Fibroblast of skin of abdomen (primary cell): ENCODE measurements around the gene SEMA4B. TPM values are rescaled to one million over a fixed set of nuclear protein-coding genes. Genes with fewer than 3 reads are reported as not detected.
"Not testable (repeated sequence)": the region's sequence is repeated elsewhere in the genome, so short reads cannot be mapped to it uniquely, and the experiment has no call there.

Experiments
- DNase-seq: peaks from one replicate; pipeline ENCODE4 v3.0.0-alpha.2; 2013
- polyA plus RNA-seq, 2 experiments: library from polyadenylated mRNA; unstranded; fragments of 120-200 nt; gene quantifications; one replicate each; pipeline ENCODE4 v1.2.1, GENCODE V29; 2013; ENCODE audit not compliant: insufficient read length in 2 of 2

The SEMA4B gene
- polyA plus RNA-seq (2013, experiment 1 of 2; ENCODE audit: insufficient read length), result 12.8 TPM
- polyA plus RNA-seq (2013, experiment 2 of 2; ENCODE audit: insufficient read length), result 15.0 TPM

DNA sequence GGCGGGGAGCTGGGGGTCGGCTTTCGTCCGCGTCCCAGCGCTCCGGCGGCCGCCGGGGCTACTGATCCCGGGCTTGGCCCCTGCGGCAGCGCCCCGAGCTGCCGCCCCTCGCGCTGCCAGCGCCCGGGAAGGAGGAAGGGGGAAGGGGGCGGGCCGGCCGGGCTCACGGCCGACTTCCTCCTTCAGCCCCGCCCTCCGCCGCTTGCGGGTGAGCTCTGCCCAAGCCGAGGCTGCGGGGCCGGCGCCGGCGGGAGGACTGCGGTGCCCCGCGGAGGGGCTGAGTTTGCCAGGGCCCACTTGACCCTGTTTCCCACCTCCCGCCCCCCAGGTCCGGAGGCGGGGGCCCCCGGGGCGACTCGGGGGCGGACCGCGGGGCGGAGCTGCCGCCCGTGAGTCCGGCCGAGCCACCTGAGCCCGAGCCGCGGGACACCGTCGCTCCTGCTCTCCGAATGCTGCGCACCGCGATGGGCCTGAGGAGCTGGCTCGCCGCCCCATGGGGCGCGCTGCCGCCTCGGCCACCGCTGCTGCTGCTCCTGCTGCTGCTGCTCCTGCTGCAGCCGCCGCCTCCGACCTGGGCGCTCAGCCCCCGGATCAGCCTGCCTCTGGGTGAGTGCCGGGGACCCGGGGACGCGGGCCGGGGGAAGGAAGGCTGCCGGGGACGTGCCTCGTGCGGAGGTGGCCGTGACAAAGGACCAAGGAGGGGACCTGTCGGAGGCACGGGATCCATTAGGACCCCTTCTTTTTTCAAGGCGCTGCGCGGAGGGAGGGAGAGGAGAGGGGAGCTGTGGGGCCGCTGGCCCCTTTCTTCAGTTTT lies at the start of gene SEMA4B:
Gene SEMA4B (plus strand): TSS at position 201 of the 814 bp plus-strand sequence. CDS start 249 bp downstream, at position 450.
- peak; percentile 57 for DNase-seq

GRCh38 chr15:90151989-90152645 lies 49.0 kb upstream of the SEMA4B start:
- no peak for DNase-seq

DNA sequence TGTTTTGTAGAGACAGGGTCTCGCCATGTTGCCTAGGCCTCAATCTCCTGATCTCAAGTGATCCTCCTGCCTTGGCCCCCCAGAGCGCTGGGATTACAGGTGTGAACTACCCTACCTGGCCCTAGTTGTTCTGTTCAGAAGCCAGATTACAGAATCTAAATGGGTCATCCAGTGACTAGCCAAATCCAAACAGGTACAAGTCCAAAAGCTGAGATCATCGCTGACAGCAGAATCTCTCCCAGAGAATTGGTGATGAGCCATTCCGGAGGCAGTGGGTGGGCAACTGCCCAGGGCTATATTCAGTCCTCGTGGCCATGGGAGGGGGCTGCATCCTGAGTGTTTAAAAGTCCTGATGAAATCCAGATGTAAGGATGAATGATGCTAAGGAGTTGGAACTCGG lies 47.5 kb upstream of the SEMA4B start:
- DNase-seq, result peak; percentile 12

- no peak for DNase-seq
Observed at GRCh38 chr15:90154246-90154645, 46.9 kb upstream of the SEMA4B start.

DNA sequence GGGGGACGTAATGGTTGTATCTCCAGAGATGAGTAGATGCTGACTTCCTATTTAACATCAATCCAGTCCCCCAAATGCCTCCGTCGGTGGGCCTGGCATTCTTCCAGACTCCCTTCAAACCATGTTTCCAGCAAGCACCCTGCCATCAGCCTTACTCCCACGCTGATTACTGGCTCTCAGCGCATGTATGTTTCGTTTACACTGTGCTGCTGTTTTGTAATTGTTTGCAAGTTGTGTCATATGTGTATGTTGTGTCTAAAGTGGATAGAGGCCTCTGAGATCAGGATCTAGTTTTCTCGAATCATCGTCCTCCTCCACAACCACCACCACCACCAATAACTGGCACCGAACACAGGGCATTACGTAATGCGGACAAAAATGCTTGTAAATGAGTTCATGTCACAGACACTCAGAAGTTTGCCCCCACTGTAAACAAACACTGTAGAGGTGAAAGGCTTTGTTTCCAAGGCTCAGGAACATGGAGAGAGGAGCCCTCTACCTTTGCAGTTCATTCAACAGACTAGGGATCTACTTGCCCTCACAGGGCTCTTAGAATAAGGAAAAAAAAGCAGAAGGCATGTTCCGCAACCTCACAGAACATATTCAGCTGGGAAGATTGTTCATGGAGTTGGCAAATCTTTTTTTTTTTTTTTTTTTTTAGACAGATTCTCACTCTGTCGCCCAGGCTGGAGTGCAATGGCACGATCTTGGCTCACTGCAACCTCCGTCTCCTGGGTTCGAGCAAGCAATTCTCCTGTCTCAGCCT lies 46.1 kb upstream of the SEMA4B start:
- DNase-seq, result peak; percentile 39

DNA sequence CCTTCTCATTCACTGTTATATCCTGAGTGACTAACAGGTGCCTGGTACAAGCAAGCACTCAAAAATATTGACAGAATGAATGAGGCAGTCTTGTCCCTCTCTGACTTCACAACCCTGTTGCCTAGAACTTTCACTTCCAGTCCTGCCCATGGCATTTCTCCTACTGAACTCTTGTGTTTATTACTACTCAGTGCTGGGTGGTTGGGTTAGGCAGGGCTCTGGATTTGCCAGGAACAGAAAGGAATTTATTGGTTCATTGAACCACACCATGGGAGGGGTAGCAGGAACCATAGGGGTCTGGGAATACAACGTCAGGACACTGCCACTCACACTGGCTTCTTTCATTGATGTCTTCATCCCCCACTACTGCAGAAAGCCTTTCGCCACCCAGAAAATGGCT lies 41.9 kb upstream of the SEMA4B start:
- no peak for DNase-seq

- no peak for DNase-seq
Observed at GRCh38 chr15:90160781-90161727, 40.1 kb upstream of the SEMA4B start.

DNA sequence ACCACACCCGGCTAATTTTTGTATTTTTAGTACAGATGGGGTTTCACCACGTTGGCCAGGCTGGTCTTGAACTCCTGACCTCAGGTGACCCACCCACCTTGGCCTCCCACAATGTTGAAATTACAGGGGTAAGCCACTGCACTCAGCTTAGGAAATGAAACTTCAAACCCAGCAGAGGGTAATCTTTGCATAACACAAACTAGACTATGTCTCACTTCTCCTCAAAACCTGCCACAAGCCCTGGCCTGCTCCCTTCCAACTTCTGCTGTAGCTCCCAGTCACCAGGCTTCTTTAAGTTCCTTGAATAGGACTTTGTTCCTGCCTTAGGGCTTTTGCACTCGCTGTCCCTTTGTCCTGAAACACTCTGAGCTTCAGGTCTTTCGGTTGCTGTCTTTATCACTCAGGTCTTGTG lies 39.2 kb upstream of the SEMA4B start:
- no peak for DNase-seq

GRCh38 chr15:90162956-90163355 lies 38.2 kb upstream of the SEMA4B start:
- no peak for DNase-seq

GRCh38 chr15:90164239-90164638 lies 36.9 kb upstream of the SEMA4B start:
- DNase-seq, result not testable (repeated sequence)

DNA sequence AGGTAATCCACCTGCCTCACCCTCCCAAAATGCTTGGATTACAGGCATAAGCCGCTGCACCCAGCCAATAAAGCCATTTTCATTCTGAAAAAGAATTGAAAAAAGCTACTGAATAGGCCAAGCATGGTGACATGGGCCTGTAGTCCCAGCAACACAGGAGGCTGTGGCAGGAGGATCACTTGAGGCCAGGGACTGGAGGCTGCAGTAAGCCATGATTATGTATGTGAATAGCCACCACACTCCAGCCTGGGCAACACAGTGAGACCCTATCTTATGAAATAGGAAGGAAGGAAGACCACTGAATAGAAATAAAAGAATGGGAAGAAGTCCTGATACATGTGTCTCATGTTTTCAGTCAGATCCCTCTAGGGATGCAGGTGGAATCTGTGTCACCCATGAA lies 36.0 kb upstream of the SEMA4B start:
- DNase-seq, result no peak

GRCh38 chr15:90165659-90166489 lies 35.3 kb upstream of the SEMA4B start:
- peak; percentile 99 for DNase-seq

DNA sequence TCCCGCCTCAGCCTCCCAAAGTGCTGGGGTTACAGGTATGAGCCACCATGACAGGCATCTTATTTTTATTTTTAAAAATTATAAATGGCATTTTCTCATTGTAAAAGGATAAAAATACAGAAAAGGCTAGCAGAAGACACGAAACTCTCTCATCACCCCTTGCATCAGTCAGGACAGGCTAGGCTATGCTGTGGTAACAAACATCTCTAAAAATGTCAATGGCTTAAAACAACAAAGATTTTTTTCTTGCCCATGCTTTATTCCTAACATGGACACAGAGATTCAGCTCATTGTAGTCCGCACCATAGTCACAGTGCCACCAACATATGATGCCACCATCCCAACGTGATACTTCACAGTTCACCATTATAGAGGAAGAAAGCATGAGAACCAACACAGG lies 34.0 kb upstream of the SEMA4B start:
- DNase-seq, result no peak

DNA sequence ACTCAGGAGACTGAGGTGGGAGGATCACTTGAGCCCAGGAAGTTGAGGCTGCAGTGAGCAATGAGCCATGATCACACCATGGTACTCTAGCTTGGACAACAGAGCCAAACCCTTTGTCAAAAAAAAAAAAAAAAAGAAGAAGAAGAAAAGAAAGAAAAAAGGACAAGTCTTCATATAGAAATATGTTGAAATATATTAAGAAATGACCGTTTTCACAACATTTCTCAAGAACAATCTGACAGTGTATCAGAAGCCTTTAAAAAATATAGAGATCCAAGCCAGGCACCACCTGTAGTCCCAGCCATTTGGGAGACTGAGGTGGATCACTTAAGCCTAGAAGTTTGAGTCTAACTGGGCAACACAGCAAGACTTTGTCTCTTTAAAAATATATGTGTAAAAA lies 29.5 kb upstream of the SEMA4B start:
- DNase-seq, result no peak

DNA sequence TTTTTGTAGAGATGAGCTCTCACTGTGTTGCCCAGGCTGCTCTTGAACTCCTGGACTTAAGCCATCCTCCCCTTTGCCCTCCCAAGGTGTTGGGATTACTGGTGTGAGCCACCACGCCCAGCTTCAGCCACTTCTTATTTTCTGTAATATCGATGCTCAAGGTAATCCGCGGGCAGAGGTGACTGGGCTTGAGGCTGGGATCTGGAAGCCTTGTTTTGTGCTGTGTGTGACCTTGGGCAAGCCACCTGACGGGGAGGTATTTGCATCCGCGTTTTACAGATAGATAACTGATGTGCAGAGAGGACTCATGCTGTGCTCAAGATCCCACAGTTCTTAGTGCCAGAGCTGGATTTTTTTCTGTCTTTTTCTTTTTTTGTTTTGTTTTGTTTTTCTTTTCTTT lies 27.8 kb upstream of the SEMA4B start:
- no peak for DNase-seq

- no peak for DNase-seq
Observed at GRCh38 chr15:90174140-90174875, 26.8 kb upstream of the SEMA4B start.

DNA sequence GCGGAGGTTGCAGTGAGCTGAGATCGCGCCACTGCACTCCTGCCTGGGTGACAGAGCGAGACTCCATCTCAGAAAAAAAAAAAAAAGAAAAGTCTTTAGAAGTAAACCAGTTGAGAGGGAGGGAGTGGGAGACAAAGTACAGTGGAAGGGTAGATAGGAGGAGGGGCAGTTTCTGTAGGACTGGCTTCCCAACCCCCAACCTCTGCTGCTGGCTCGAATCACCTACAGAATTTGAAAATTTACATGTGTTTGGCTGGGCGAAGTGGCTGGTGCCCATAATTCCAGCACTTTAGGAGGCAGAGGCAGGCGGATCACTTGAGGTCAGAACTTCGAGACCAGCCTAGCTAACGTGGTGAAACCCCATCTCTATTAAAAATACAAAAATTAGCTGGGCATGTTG lies 24.1 kb upstream of the SEMA4B start:
- no peak for DNase-seq

GRCh38 chr15:90178468-90179435 lies 22.4 kb upstream of the SEMA4B start:
- no peak for DNase-seq

- DNase-seq, result no peak
Observed at GRCh38 chr15:90181776-90182175, 19.4 kb upstream of the SEMA4B start.
